ENCODE data around the gene SLC5A10. TPM values are rescaled to one million over a fixed set of nuclear protein-coding genes. Genes with fewer than 3 reads are reported as not detected.

SLC5A10 gene
- total RNA-seq, 2 experiments from 2014 or later = not detected

Other genes starting within 250 kb of the SLC5A10 start
- not detected for gene FBXW10, start 208.1 kb upstream of the SLC5A10 start, total RNA-seq
- 10 to 100 TPM; 13.9 to 18.9 TPM for gene TVP23B, start 171.0 kb upstream of the SLC5A10 start, total RNA-seq
- gene PRPSAP2, start 94.0 kb upstream of the SLC5A10 start, total RNA-seq = 10 to 100 TPM; 24.9 to 25.5 TPM
- 1 to 10 TPM; 2.9 to 3.0 TPM for gene FAM83G, start 52.6 kb downstream of the SLC5A10 start, total RNA-seq
- gene GRAP, start 94.8 kb downstream of the SLC5A10 start, total RNA-seq = 10 to 100 TPM; 20.1 to 20.4 TPM
- gene GRAPL, start 175.4 kb downstream of the SLC5A10 start, total RNA-seq = 10 to 100 TPM; 23.7 to 26.2 TPM